Measurements from ENCODE around the gene LCN15.

The LCN15 gene

DNA sequence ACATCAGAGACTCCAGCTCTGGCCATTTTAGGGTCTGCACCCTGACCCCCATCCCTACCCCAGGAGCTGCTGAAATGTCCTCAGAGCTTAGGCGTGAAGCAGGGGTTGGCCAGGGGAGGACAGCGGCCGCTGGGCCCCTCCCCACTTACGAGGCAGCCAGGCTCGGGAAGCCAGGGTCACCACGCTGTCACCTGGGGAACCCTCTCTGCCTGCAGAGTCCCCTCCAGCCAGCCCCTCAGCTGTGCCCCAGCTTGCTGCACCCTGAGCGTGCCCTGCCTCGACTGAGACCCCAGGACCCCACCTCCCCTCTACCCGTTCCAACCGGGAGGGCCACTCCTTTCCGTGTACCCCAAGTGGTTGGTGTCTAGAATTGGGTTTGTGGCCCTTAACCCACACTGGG is 24.2 kb downstream of the LCN15 start:
- DNase-seq: no peak

GRCh38 chr9:136739509-136739908 is 24.8 kb downstream of the LCN15 start:
- DNase-seq: no peak

DNA sequence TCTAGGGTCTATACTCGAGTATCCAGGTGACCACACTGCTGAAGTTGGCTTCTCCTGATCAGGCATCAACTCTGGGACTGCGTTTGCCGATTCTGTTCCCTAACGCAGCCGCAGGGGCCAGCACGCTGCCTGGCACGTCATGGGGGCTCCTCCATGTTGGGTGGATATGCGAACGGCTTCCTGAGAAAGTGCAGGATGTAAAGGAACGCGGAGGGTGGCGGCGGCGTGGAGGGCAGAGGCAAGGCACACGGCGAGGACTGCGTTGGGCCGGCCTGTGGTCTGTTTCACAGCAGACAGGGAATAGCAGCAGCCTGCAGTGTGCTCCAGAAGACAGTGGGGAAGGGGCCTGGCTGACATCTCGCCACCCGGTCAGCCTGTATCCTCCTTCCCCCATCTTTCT is 25.4 kb downstream of the LCN15 start:
- DNase-seq: no peak

DNA sequence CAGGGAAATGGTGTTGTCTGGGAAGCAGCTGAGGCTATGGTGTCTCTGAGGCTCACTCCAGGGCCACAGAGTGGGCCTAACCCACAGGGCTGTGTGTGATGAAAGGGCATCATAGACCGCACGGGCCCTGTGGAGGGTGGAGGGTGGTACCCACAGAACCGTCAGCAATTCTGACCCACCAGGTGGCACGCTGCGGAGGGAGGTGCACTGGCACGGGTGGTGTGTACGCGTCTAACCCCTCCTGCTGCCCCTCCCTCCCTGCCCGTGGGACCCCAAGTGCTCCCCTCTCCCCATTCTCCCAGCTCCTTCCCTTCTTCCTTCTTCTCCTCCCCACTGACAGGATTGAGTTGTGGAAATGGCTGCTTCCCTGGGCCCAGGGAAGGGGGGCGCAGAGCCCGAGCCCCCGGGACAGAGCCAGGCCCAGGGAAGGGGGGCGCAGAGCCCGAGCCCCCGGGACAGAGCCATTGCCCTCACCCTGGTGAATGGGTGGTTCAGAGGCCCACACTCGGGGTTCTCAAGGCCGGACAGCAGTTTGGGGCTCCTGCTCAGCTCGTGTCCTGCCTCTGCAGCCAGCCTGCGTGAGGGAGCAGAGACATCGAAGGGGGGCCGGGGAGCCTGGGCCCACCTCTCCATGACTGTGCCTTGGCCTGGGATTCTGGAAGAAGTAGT is 28.4 kb downstream of the LCN15 start:
- DNase-seq: no peak

DNA sequence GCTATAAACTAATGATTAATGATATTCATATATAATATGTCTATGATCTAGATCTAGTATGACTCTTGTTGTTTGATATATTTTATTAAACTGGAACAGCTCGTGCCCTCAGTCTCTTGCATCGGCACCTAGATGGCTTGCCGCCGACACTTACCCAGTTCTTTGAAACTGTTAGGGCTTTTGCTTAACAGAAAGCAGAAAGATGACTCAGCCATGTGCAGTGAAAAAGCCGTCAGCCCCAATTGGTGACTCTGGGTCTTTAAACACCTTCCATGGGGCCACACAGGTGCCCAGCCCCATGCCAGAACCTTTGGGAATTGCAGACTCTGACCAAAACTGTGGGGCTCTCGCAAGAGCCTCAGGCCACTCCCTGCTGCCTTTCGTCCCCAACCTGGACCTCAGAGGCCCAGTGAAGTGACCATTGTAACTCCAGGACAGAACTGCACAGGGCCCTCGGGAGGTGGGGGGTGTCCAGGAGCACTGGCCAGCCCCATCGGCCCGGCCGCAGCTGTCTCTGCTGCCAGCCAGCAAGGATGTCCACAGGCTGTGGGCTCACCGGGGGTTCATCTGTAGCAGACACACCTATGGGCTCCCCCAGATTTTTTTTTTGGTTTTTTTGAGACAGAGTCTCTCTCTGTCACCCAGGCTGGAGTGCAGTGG is 29.4 kb downstream of the LCN15 start:
- no peak for DNase-seq

DNA sequence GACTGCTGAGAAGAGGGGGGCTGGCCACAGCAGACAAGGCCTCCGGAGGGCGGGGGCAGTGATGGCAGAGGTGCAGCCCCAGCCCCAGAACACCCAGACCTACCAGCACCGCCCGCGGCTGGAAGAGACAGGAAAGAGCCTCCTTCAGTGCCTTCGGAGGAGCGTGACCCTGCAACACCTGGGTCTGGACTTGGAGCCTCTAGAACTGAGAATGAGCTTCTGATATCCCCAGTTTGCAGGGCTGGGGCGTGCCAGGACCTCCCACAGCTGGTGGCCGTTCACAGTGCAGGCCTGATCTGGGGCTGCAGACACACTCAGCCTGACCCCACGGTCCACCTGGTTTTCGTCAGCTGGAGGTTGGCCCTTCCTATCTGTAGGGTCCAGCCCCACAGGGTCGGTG is 30.7 kb downstream of the LCN15 start:
- no peak for DNase-seq

DNA sequence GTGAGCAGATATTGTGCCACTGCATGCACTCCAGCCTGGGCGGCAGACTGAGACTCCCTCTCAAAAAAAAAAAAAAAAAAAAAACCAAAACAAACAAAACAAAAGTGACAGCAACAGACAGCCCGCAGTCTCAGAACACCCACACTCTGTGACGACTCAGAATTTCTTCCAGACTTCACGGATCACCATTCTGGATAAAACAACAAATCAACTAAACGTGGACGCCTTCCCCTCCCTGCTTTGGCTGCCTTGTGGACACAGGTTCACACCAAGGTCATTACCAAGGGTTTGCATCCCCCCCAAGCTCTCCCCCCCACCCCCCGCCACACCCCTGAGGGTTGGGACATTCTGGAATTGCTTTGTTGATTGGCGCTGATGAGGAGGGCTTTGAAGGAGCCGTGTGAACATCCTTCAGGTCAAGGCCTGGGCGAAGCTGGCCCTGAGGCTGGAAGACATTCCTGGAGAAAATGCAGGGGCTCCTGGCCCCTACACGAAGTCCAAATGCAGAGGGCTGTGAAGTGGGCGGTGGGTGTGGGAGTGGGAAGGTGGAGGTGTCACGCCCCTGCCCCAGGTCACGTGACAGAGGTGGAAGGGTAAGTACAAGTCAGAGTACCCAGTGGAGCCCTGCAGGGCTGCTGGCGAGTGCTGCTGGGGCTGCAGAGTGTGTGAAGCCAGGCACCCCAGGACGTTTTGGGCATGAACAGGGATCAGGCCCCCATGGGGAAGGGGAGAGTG is 31.7 kb downstream of the LCN15 start:
- no peak for DNase-seq

- no peak for DNase-seq
These were observed 34.4 kb downstream of the LCN15 start for GRCh38 chr9:136729926-136730325.

DNA sequence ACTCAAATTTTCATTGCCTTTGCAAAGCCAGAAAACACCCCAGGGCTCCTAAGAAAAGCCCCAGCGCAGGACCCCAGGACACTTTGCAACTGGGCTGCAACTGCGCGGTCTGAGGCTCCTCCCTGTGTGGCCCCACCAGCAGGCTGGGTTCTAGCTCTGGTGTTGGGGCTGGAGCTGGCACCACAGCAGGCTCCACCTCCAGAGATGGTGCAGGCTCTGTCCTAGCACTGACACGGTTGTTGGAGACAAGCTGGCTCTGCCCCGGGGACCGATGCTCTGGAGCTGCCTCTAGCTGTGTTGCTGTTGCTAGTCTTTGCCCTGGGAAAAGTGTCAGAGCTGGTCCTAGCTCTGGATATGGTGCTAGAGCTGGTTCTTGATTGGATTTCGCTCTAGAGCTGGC is 35.2 kb downstream of the LCN15 start:
- DNase-seq: no peak

DNA sequence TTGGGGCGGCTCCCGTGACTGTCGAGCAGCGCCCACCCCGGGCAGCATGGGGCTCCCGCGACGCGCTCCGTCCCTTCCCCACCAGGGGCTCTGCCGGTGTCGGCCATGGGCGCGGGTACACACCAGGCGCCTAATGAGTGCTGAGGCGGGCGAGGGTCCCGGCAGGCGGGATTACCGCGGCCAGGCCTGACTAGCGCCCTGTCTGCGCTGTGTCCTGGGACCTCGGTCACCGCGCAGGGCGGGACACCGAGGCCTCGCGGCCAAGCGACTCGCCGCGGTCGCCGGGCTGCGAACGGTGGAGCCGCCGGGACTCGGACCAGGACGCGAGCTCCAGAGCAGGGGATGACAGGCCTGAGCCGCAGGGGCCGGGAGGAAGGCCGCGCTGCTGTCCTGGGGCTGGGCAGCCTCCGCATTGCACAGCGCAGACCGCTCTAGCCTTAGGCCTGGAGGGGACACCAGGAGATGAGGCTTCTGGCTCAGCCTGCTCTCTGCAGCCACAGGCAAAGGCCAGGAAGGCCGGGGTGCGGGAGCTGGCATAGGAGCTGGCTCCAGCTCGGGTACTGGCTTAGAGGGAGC is 35.7 kb downstream of the LCN15 start:
- peak; percentile 35 for DNase-seq

DNA sequence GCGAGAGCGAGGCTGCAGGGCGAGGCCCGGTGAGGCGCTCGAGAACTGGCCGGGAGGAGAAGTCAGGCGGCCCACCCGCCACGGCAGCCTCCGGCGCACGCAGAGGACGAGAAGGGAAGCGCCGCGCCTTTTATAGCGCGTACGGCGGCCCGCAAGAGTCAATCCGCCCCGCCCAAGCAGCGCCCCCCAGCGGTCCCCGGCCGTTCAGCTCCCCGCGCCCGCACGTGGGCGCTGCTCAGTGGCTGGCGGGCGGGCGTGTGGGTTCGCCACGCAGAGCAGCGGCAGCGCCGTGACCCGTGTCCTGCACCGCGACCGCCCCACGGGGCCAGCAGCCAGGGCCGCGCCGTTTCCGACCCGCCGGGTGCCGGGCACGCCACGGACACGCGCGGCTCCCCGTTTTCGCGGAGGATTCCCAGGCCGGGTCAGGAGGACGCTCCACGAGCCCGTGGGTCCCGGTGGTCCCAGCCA is 36.2 kb downstream of the LCN15 start:
- DNase-seq: peak; percentile 92

DNA sequence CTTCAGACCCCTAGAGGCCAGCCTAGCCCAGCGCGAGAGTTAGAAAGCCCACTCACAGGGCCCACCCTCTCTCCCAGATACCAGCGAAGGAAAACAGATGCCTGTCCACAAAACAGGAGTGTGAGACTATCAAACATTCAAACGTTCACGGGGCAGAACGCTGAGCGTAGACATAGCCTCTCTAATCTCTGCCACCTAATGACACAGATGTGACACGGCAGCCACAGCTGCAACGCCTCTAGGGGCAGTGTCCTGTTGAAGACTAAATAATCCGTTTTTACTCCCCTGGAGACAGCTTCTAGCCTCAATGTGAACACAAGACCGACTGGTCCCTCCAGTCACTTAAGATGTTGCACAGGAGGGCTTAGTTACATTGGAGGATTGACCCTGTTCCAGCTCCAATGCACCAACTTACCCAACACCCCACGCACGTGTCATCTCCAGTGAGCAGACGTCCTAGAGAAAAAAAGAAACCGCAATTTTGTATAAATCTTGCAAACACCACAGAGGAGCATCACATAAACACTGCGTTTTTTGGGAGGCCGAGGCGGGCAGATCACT is 37.6 kb downstream of the LCN15 start:
- DNase-seq: peak; percentile 39

DNA sequence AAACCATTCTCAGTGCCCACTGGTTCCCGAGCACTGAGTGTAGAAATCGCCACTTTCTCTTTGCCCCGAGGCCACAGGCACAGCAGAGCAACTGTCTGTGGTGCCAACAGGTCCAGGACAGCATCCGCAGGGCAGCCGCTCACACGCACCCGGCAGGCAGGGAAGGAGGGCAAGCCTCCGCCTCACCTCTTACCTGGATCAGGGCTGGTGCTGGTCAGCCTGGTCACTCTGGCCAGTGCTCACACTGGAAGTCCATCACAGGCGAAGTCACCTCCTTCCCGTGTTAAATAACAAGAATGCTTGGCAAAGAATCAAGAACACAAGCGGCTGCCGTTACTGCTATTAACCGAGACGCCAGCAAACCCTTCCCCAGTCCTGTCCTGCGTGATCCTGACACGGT is 38.2 kb downstream of the LCN15 start:
- DNase-seq: no peak

- DNase-seq: peak; percentile 22
These were observed 38.7 kb downstream of the LCN15 start for GRCh38 chr9:136725612-136726011.

GRCh38 chr9:136724772-136725171 is 39.5 kb downstream of the LCN15 start:
- DNase-seq: no peak

DNA sequence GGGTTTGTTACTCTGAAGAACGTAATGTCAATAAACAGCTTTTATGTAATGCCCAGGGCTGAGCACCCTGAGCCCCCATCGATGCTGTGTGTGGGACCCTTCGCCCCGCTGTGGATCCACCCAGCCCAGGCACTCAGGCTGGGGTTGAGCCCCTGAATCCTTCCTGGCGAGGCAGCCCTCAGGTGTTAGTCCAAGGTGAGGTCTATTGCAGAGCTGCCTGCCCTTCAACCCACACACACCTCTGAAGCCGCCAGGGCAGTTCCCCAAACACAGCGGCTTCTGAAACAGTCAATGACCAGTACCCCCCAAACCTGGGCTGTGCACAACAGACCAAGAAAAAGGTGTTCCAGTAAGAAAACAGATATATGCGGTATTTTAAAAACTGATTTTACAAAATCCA is 40.3 kb downstream of the LCN15 start:
- no peak for DNase-seq

GRCh38 chr9:136723362-136723976 is 40.8 kb downstream of the LCN15 start:
- DNase-seq: no peak

DNA sequence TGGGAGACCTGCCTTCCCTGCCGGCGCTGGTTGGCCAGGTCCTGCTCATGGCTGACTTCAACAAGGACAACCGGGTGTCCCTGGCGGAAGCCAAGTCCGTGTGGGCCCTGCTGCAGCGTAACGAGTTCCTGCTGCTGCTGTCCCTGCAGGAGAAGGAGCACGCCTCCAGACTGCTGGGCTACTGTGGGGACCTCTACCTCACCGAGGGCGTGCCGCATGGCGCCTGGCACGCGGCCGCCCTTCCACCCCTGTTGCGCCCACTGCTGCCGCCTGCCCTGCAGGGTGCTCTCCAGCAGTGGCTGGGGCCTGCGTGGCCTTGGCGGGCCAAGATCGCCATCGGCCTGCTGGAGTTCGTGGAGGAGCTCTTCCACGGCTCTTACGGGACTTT is 41.4 kb downstream of the LCN15 start:
- no peak for DNase-seq

GRCh38 chr9:136722093-136722968 is 42.0 kb downstream of the LCN15 start:
- DNase-seq: no peak

DNA sequence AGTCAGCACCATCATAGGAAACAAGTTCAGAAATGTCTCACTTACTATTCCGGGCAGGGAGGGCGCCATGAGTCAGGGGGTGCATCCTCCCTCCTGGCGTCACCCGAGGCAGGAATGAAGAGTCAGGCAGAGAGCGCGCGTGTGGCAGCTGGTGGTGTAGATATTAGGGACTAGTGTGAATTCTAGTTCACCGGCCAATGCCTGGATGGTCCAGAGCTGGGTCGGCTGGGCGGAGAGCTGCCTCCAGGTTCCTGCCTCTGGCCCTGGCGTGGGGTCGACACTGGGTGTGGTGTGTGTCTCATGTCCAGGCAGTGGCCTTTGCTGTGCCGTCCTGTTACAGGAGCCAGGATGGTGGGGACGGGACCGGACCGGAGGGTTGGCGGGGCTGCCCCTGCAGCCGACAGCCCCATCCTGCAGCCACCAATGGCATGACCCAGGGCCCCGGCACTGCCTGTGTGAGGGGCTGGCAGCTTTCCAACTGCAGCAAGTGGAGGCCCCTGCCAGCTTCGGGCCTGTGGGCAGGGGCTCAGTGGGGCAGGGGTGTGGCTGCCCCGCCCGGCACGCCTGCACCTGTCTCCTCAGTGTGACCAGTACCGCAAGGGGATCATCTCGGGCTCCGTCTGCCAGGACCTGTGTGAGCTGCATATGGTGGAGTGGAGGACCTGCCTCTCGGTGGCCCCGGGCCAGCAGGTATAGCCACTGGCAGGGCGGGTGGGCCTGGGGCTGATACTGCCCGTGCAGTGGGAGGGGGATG is 42.8 kb downstream of the LCN15 start:
- peak; percentile 48 for DNase-seq

- no peak for DNase-seq
These were observed 43.4 kb downstream of the LCN15 start for GRCh38 chr9:136720898-136721338.

All from fibroblast of skin of scalp (primary cell).